Gastroesophageal sphincter (tissue), 4 donors: Measurements from ENCODE around the gene CENPW. TPM values are rescaled to one million over a fixed set of nuclear protein-coding genes. Genes with fewer than 3 reads are reported as not detected.

Source experiments
- ATAC-seq: fragments of 150-250 bp; one replicate; pipeline ENCODE4 v1.9.1; 2016; ENCODE audit warnings: mild to moderate bottlenecking, moderate library complexity
- H3K27ac ChIP-seq, 4 donors: fragments of 200-600 bp; sonication (generic) in 3 of 4; 1 replicate in 3 of 4; 2 replicates in 1 of 4; pipeline ENCODE4 v1.5.1; 2016 to 2019
- H3K27me3 ChIP-seq: fragments of 200-600 bp; sonication (generic); one replicate; pipeline ENCODE4 v1.5.1; 2019
- H3K36me3 ChIP-seq, 2 donors: fragments of 200-600 bp; sonication (generic); one replicate each; pipeline ENCODE4 v1.5.1; 2019; ENCODE audit warnings: control low read depth in 1 of 2
- H3K4me1 ChIP-seq, 3 donors: fragments of 200-600 bp; sonication (generic); 1 replicate in 2 of 3; 2 replicates in 1 of 3; pipeline ENCODE4 v1.5.1; 2016 to 2019; ENCODE audit warnings: control low read depth in 2 of 3
- H3K4me3 ChIP-seq, 2 donors: fragments of 200-600 bp; sonication (generic); one replicate each; pipeline ENCODE4 v1.5.1; 2019; ENCODE audit warnings: mild to moderate bottlenecking in 1 of 2, moderate library complexity in 1 of 2
- H3K9me3 ChIP-seq, 3 donors: fragments of 200-600 bp; sonication (generic); one replicate each; pipeline ENCODE4 v1.5.1; 2017 to 2019; ENCODE audit warnings: control low read depth in 2 of 3
- EP300 ChIP-seq: sonication (generic); formaldehyde crosslinking; IDR thresholded peaks from one replicate; pipeline ENCODE4 v1.6.1; 2017; ENCODE audit warnings: antibody characterized with exemption, mild to moderate bottlenecking
- POLR2A ChIP-seq, 2 donors: fragments of 450-650 bp; IDR thresholded peaks; one replicate each; pipeline ENCODE4 v1.6.1; 2017; ENCODE audit warnings: antibody characterized with exemption in 2 of 2, mild to moderate bottlenecking in 2 of 2, moderate library complexity in 1 of 2
- POLR2AphosphoS5 ChIP-seq: sonication (generic); formaldehyde crosslinking; IDR thresholded peaks from one replicate; pipeline ENCODE4 v1.6.1; 2017; ENCODE audit warnings: antibody characterized with exemption
- WGBS, 2 donors: methylation state at CpG; one replicate each; pipeline ENCODE4 v1.1.5; 2018; ENCODE audit warnings: low coverage in 1 of 2; 5-methylcytosine and 5-hydroxymethylcytosine counted together
- total RNA-seq, 4 donors: library from RNA; depleted of rRNA; stranded (reverse); fragments of >200 nt; gene quantifications; one replicate each; pipeline ENCODE4 v1.1.0, GENCODE V29; 2016
- TF ChIP-seq, protein P1 (sequence below), 4 experiments: fragments of 200-600 bp in 2 of 4; fragments of 450-650 bp in 2 of 4; sonication (generic) in 1 of 4; IDR thresholded peaks; one replicate each; pipeline ENCODE4 v1.5.1; 2017 to 2019; ENCODE audit warnings: antibody characterized with exemption in 4 of 4, mild to moderate bottlenecking in 2 of 4, moderate library complexity in 2 of 4

CENPW gene
- total RNA-seq, 4 donors from 2014 or later: 0.69 to 14.3 (median 4.9) TPM

DNA sequence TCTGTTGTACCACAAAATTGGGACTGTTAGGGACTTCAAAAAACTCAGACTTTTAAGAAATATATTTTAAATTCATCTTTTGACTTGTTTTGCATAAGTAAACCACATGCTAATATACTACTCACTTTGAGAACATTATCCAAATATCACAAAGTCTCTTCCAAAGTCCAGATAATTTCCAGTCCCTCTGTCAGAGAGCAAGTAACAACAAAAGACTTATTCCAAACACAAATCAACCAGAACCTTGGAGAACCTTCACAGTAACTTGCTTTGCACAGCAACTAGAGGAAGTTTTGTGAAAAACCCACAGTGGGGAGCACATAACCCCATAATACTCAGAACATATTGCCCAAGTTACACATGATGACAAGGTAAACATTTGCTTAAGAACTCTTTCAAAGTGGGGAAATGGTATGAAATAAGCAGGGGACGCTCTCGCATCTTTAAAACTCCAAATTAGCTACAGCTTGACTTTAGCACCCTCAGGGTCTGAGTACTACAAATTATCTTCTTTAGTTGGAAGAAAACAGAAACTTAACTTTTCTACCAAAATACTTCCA, 37.8 kb downstream of the CENPW start:
- no peak for ATAC-seq
- Histone ChIP-seq H3K27me3 (no peaks in the 10 kb centered on the region), H3K9me3 (peaks cover 0 to 18% (median 0%) of the 10 kb centered on the region in 3 donors), H3K36me3 (no peaks in the 10 kb centered on the region), H3K4me1 (no peaks in the 10 kb centered on the region), H3K4me3 (no peak overlapping the region), H3K27ac (no peak overlapping the region)
- TF ChIP-seq POLR2AphosphoS5: no peak
- no peak for TF ChIP-seq EP300
- no peak for TF ChIP-seq POLR2A (IDR thresholded peaks at IDR 0.05)
- TF ChIP-seq, protein P1, sequence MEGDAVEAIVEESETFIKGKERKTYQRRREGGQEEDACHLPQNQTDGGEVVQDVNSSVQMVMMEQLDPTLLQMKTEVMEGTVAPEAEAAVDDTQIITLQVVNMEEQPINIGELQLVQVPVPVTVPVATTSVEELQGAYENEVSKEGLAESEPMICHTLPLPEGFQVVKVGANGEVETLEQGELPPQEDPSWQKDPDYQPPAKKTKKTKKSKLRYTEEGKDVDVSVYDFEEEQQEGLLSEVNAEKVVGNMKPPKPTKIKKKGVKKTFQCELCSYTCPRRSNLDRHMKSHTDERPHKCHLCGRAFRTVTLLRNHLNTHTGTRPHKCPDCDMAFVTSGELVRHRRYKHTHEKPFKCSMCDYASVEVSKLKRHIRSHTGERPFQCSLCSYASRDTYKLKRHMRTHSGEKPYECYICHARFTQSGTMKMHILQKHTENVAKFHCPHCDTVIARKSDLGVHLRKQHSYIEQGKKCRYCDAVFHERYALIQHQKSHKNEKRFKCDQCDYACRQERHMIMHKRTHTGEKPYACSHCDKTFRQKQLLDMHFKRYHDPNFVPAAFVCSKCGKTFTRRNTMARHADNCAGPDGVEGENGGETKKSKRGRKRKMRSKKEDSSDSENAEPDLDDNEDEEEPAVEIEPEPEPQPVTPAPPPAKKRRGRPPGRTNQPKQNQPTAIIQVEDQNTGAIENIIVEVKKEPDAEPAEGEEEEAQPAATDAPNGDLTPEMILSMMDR (IDR thresholded peaks at IDR 0.05): no peak
- 90 to 100% methylated on average over 2 of the region's 2 CpGs for WGBS, 2 donors

GRCh38 chr6:126380072-126380583, 40.2 kb downstream of the CENPW start:
- TF ChIP-seq EP300 (no peak), POLR2AphosphoS5 (no peak), POLR2A (IDR thresholded peaks at IDR 0.05) (no peak)
- TF ChIP-seq, protein P1 (IDR thresholded peaks at IDR 0.05): no peak
- no peaks in the 10 kb centered on the region for H3K36me3 ChIP-seq
- no peaks in the 10 kb centered on the region for H3K4me1 ChIP-seq
- WGBS, 2 donors: 18 to 60% methylated on average over 1 of the region's 1 CpG
- H3K27me3 ChIP-seq: no peaks in the 10 kb centered on the region
- H3K9me3 ChIP-seq: peaks cover 0 to 25% (median 0%) of the 10 kb centered on the region in 3 donors
- ATAC-seq: no peak
- H3K4me3 ChIP-seq: no peak overlapping the region
- no peak overlapping the region for H3K27ac ChIP-seq

DNA sequence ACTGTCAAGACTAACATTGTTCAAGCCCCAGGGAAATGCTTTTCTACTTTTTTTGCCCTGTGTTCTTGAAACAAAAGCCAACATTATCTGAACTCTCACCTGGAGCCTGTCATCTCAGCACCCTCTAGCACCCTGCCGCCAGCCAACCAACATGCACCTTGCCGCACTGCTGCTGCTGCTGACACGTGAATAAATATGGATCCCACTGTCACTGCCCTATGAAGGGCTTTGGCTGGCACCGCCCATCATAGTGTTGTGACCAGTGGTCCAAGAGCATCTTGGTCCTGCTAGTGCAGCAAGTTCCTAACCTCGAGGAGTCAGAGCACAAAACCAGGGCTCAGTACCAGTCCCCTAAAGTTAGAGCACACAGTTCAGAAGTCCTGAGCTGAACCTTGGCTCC, 41.6 kb downstream of the CENPW start:
- Histone ChIP-seq H3K36me3 (no peaks in the 10 kb centered on the region), H3K9me3 (peaks cover 0 to 25% (median 0%) of the 10 kb centered on the region in 3 donors), H3K4me1 (no peaks in the 10 kb centered on the region), H3K27ac (no peak overlapping the region), H3K27me3 (no peaks in the 10 kb centered on the region), H3K4me3 (no peak overlapping the region)
- no peak for ATAC-seq
- no peak for TF ChIP-seq POLR2A (IDR thresholded peaks at IDR 0.05)
- TF ChIP-seq, protein P1 (IDR thresholded peaks at IDR 0.05): no peak
- TF ChIP-seq EP300: no peak
- no peak for TF ChIP-seq POLR2AphosphoS5
- 100% methylated on average over 2 of the region's 5 CpGs; no CpG with 5 or more reads in 1 of the 2 donors for WGBS, 2 donors

DNA sequence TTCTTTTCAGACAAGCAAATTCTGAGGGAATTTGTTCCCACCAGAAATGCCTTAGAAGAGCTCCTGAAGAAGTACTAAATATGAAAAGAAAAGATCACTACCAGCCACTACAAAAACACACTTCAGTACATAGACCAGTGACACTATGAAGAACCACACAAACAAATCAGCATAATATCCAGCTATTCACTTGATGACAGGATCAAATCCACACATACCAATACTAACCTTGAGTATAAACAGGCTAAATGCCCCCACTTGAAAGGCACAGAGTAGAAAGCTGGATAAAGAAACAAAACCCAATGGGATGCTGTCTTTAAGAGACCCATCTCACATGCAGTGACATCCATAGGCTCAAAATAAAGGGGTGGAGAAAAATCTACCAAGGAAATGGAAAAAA, 43.3 kb downstream of the CENPW start:
- H3K9me3 ChIP-seq: peaks cover 0 to 25% (median 0%) of the 10 kb centered on the region in 3 donors

GRCh38 chr6:126385536-126385935, 45.6 kb downstream of the CENPW start:
- no peak for ATAC-seq
- no peak overlapping the region for H3K4me3 ChIP-seq
- 92 to 100% methylated on average over 1 of the region's 1 CpG for WGBS, 2 donors
- no peaks in the 10 kb centered on the region for H3K4me1 ChIP-seq
- H3K27ac ChIP-seq: no peak overlapping the region
- H3K9me3 ChIP-seq: peaks cover 0 to 25% (median 0%) of the 10 kb centered on the region in 3 donors
- TF ChIP-seq, protein P1 (IDR thresholded peaks at IDR 0.05): no peak
- TF ChIP-seq EP300 (no peak), POLR2A (IDR thresholded peaks at IDR 0.05) (no peak), POLR2AphosphoS5 (no peak)
- no peaks in the 10 kb centered on the region for H3K27me3 ChIP-seq
- H3K36me3 ChIP-seq: no peaks in the 10 kb centered on the region

More for the DNA sequence above, 43.3 kb downstream of the CENPW start:
- ATAC-seq: no peak
- no peak overlapping the region for H3K4me3 ChIP-seq
- H3K4me1 ChIP-seq: no peaks in the 10 kb centered on the region
- no peak overlapping the region for H3K27ac ChIP-seq
- no peaks in the 10 kb centered on the region for H3K27me3 ChIP-seq
- H3K36me3 ChIP-seq: no peaks in the 10 kb centered on the region
- no peak for TF ChIP-seq POLR2A (IDR thresholded peaks at IDR 0.05)
